ENCODE results near the gene HPRT1.

Gene HPRT1

DNA sequence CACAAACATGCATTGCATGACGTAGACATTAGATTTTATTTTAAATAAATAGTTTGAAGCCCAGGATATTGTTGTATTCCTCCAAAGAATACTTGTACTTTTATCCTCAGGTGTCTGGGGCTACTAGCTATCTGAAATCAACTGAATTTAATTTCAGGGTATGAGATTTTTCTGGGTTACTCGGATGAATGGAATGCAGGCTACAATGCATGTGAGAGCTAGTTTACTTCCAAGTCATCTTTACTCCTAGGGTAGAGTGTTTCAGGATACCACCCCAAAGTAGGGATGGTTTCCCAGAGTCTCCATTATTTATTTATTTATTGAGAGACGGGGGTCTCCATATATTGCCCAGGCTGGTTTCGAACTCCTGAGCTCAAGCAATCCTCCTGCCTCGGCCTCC lies 66.4 kb downstream of the HPRT1 start:
- TF ChIP-seq, protein P1, sequence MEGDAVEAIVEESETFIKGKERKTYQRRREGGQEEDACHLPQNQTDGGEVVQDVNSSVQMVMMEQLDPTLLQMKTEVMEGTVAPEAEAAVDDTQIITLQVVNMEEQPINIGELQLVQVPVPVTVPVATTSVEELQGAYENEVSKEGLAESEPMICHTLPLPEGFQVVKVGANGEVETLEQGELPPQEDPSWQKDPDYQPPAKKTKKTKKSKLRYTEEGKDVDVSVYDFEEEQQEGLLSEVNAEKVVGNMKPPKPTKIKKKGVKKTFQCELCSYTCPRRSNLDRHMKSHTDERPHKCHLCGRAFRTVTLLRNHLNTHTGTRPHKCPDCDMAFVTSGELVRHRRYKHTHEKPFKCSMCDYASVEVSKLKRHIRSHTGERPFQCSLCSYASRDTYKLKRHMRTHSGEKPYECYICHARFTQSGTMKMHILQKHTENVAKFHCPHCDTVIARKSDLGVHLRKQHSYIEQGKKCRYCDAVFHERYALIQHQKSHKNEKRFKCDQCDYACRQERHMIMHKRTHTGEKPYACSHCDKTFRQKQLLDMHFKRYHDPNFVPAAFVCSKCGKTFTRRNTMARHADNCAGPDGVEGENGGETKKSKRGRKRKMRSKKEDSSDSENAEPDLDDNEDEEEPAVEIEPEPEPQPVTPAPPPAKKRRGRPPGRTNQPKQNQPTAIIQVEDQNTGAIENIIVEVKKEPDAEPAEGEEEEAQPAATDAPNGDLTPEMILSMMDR (IDR thresholded peaks at IDR 0.05; ENCODE audit: low read depth, low read length), result no peak

DNA sequence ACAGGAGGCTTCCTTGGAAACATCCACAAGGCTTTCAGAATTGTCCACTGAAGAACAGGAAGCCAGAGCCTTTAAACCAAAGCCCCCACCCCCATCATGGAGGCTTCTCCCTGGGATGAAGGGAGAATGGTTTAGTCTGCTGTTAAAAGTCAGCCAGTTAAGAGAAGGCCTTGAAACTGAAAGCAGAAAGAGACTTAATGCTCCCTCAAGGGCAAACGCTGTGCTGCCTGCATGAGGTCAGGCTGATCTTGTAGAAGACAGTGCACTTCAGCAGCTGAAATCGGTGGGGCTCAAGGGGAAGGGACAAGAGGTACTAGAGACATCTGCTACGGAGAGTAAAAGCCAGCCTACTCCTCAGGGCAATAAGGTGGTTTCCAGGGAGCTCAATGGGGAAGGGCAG lies 69.0 kb downstream of the HPRT1 start:
- TF ChIP-seq, protein P1 (IDR thresholded peaks at IDR 0.05; ENCODE audit: low read depth, low read length), result no peak
- Histone ChIP-seq H3K9me3 (no peaks in the 10 kb centered on the region), H3K4me1 (no peaks in the 10 kb centered on the region), H3K36me3 (no peaks in the 10 kb centered on the region), H3K4me3 (ENCODE audit: low read depth, low read length) (no peak overlapping the region), H3K27me3 (no peaks in the 10 kb centered on the region)
- DNase-seq, result no peak

More for the DNA sequence above, 66.4 kb downstream of the HPRT1 start:
- no peak for DNase-seq
- H3K4me1 ChIP-seq, result no peaks in the 10 kb centered on the region
- no peaks in the 10 kb centered on the region for H3K9me3 ChIP-seq
- no peak overlapping the region for H3K4me3 ChIP-seq (ENCODE audit: low read depth, low read length)
- no peaks in the 10 kb centered on the region for H3K27me3 ChIP-seq
- H3K36me3 ChIP-seq, result no peaks in the 10 kb centered on the region

GRCh38 chrX:134529481-134529880 lies 69.5 kb downstream of the HPRT1 start:
- no peaks in the 10 kb centered on the region for H3K27me3 ChIP-seq
- TF ChIP-seq, protein P1 (IDR thresholded peaks at IDR 0.05; ENCODE audit: low read depth, low read length), result no peak
- no peaks in the 10 kb centered on the region for H3K36me3 ChIP-seq
- no peaks in the 10 kb centered on the region for H3K9me3 ChIP-seq
- no peak for DNase-seq
- no peak overlapping the region for H3K4me3 ChIP-seq (ENCODE audit: low read depth, low read length)
- no peaks in the 10 kb centered on the region for H3K4me1 ChIP-seq

DNA sequence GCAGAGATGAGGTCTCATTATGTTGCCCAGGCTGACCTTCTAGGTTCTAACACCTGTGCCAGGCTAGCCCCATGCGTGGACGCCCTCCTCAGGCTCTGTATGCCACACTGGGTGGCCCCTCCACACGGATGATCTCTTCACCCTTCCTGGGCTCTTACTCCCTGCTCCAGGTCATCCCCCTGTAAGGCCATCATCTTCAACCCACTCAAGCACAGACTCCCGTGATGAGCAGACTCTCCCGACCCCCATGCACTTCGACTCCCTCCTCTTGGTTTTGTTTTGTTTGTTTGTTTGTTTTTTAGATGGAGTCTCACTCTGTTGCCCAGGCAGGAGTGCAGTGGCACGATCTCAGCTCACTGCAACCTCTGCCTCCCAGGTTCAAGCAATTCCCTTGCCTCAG lies 70.9 kb downstream of the HPRT1 start:
- H3K36me3 ChIP-seq, result no peaks in the 10 kb centered on the region
- H3K9me3 ChIP-seq, result no peaks in the 10 kb centered on the region
- no peaks in the 10 kb centered on the region for H3K27me3 ChIP-seq
- no peak overlapping the region for H3K4me3 ChIP-seq (ENCODE audit: low read depth, low read length)
- no peak for DNase-seq
- TF ChIP-seq, protein P1 (IDR thresholded peaks at IDR 0.05; ENCODE audit: low read depth, low read length), result no peak
- no peaks in the 10 kb centered on the region for H3K4me1 ChIP-seq

- H3K36me3 ChIP-seq, result no peaks in the 10 kb centered on the region
- no peak for DNase-seq
- TF ChIP-seq, protein P1 (IDR thresholded peaks at IDR 0.05; ENCODE audit: low read depth, low read length), result no peak
- H3K9me3 ChIP-seq, result no peaks in the 10 kb centered on the region
- no peak overlapping the region for H3K4me3 ChIP-seq (ENCODE audit: low read depth, low read length)
- no peaks in the 10 kb centered on the region for H3K27me3 ChIP-seq
- no peaks in the 10 kb centered on the region for H3K4me1 ChIP-seq
Observed at GRCh38 chrX:134533352-134533751, 73.4 kb downstream of the HPRT1 start.

DNA sequence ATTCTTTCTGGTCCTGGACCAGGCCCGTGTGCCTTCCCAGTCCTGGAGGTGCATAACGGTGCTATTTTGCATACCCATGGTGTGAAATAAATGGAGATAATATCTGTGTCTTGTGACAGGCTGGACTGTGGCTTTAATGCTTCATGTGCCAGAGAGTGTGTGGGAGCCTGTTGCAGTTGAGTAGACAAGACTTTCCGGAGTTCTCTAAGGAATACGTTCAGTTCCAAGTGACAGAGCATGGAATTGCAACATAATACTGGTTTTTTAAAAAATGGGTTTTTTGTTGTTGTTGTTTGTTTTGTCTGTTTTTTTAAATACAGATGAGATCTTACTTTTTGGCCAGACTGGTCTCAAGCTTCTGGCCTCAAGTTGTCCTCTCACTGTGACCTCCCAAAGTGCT lies 74.0 kb downstream of the HPRT1 start:
- no peak overlapping the region for H3K4me3 ChIP-seq (ENCODE audit: low read depth, low read length)
- no peaks in the 10 kb centered on the region for H3K4me1 ChIP-seq
- no peaks in the 10 kb centered on the region for H3K27me3 ChIP-seq
- H3K9me3 ChIP-seq, result no peaks in the 10 kb centered on the region
- no peak for DNase-seq
- TF ChIP-seq, protein P1 (IDR thresholded peaks at IDR 0.05; ENCODE audit: low read depth, low read length), result no peak
- no peaks in the 10 kb centered on the region for H3K36me3 ChIP-seq

Data from BE2C (cell line).